Brain microvascular endothelial cell (primary cell): ENCODE results near the gene MYO10.
"Not testable (repeated sequence)": the region's sequence is repeated elsewhere in the genome, so short reads cannot be mapped to it uniquely, and the experiment has no call there.

Experiments used
- DNase-seq: peaks from one replicate; pipeline ENCODE4 v3.0.0-alpha.2; 2020
- H3K27ac ChIP-seq: fragments of 250-450 bp; sonication (Bioruptor Pico); 2 replicates; pipeline ENCODE4 v1.5.1; 2020; ENCODE audit warnings: mild to moderate bottlenecking, moderate library complexity
- H3K27me3 ChIP-seq: fragments of 250-450 bp; sonication (Bioruptor Pico); replicated peaks from 2 replicates; pipeline ENCODE4 v1.5.1; 2020; ENCODE audit warnings: mild to moderate bottlenecking
- H3K36me3 ChIP-seq: fragments of 250-450 bp; sonication (Bioruptor Pico); replicated peaks from 2 replicates; pipeline ENCODE4 v1.5.1; 2020; ENCODE audit warnings: mild to moderate bottlenecking
- H3K4me3 ChIP-seq: 2 replicates; pipeline ENCODE4 v1.5.1; 2011; ENCODE audit warnings: low read depth, mild to moderate bottlenecking, control low read depth, low read length, moderate library complexity
- CTCF ChIP-seq: IDR thresholded peaks from 2 replicates; pipeline ENCODE4 v1.5.1; 2011; ENCODE audit warnings: low read depth, mild to moderate bottlenecking, moderate library complexity, low read length, control low read depth, inconsistent platforms; ENCODE audit errors: missing control alignments
- in situ Hi-C: cut with HindIII; loops from 2 replicates; pipeline ENCODE4 v1.10.0; 2017; ENCODE audit warnings: low sequenced_read_pairs, low pct_ligation_motif_present

MYO10 gene

GRCh38 chr5:16659536-16659935 is 276.6 kb downstream of the MYO10 start:
- H3K36me3 ChIP-seq: peaks cover 11% of the 10 kb centered on the region
- H3K27ac ChIP-seq: no peak overlapping the region
- no peaks in the 10 kb centered on the region for H3K27me3 ChIP-seq
- in situ Hi-C loops: no loop called here
- DNase-seq: no peak
- H3K4me3 ChIP-seq: no peak overlapping the region
- TF ChIP-seq CTCF: no peak

- in situ Hi-C loops: no loop called here
- TF ChIP-seq CTCF: no peak
- no peak overlapping the region for H3K4me3 ChIP-seq
- H3K36me3 ChIP-seq: no peaks in the 10 kb centered on the region
- DNase-seq: no peak
- H3K27ac ChIP-seq: no peak overlapping the region
- no peaks in the 10 kb centered on the region for H3K27me3 ChIP-seq
These were observed 279.4 kb downstream of the MYO10 start for GRCh38 chr5:16656561-16657191.

- Histone ChIP-seq H3K27me3 (no peaks in the 10 kb centered on the region), H3K27ac (no peak overlapping the region), H3K36me3 (no peaks in the 10 kb centered on the region), H3K4me3 (no peak overlapping the region)
- in situ Hi-C loops: no loop called here
- no peak for DNase-seq
- TF ChIP-seq CTCF: no peak
These were observed 281.3 kb downstream of the MYO10 start for GRCh38 chr5:16654647-16655334.

- DNase-seq, H3K4me3 ChIP-seq, in situ Hi-C loops, H3K36me3 ChIP-seq, H3K27me3 ChIP-seq, H3K27ac ChIP-seq: not testable (repeated sequence)
These were observed 287.3 kb downstream of the MYO10 start for GRCh38 chr5:16648739-16649138.

- in situ Hi-C loops: no loop called here
- no peaks in the 10 kb centered on the region for H3K27me3 ChIP-seq
- DNase-seq: no peak
- H3K36me3 ChIP-seq: no peaks in the 10 kb centered on the region
- H3K4me3 ChIP-seq: no peak overlapping the region
- H3K27ac ChIP-seq: no peak overlapping the region
- no peak for TF ChIP-seq CTCF
These were observed 291.7 kb downstream of the MYO10 start for GRCh38 chr5:16644301-16644889.

GRCh38 chr5:16642867-16643266 is 293.2 kb downstream of the MYO10 start:
- Histone ChIP-seq H3K27ac (no peak overlapping the region), H3K27me3 (no peaks in the 10 kb centered on the region), H3K4me3 (no peak overlapping the region), H3K36me3 (no peaks in the 10 kb centered on the region)
- in situ Hi-C loops: no loop called here
- TF ChIP-seq CTCF: no peak
- no peak for DNase-seq
